Glutamatergic neuron (in vitro differentiated cells): Measurements from ENCODE around the gene SLIT1. TPM values are rescaled to one million over a fixed set of nuclear protein-coding genes. Genes with fewer than 3 reads are reported as not detected.

ENCODE experiments used
- DNase-seq: peaks from one replicate; pipeline ENCODE4 v3.0.0; 2022
- H3K27ac Mint-ChIP-seq: one replicate; pipeline ENCODE4 v1.8.0; 2020; ENCODE audit warnings: mild to moderate bottlenecking, mixed read lengths, inconsistent platforms; ENCODE audit not compliant: unreplicated experiment
- H3K27me3 Mint-ChIP-seq: one replicate; pipeline ENCODE4 v1.8.0; 2020; ENCODE audit warnings: mild to moderate bottlenecking, moderate library complexity, mixed read lengths, inconsistent platforms; ENCODE audit not compliant: unreplicated experiment
- H3K36me3 Mint-ChIP-seq: one replicate; pipeline ENCODE4 v1.8.0; 2020; ENCODE audit warnings: mild to moderate bottlenecking, mixed read lengths, inconsistent platforms; ENCODE audit not compliant: unreplicated experiment
- H3K4me1 Mint-ChIP-seq: one replicate; pipeline ENCODE4 v1.8.0; 2020; ENCODE audit warnings: mild to moderate bottlenecking, low read depth, mixed read lengths, inconsistent platforms; ENCODE audit not compliant: unreplicated experiment
- H3K4me3 Mint-ChIP-seq: one replicate; pipeline ENCODE4 v1.8.0; 2020; ENCODE audit warnings: mild to moderate bottlenecking, mixed read lengths, inconsistent platforms; ENCODE audit not compliant: unreplicated experiment
- H3K9me3 Mint-ChIP-seq: one replicate; pipeline ENCODE4 v1.8.0; 2020; ENCODE audit warnings: mild to moderate bottlenecking, moderate library complexity, mixed read lengths, inconsistent platforms; ENCODE audit not compliant: unreplicated experiment
- total RNA-seq: library from RNA; stranded (reverse); fragmentation: NEBNext Ultra II Directional; extraction: Animal tissue kit (Norgen Biotek cat#: 25700); gene quantifications from one replicate; pipeline ENCODE4 v1.2.1, GENCODE V29; 2021; ENCODE audit not compliant: unreplicated experiment
- TF ChIP-seq, protein P1 (sequence below): fragments of 200-600 bp; sonication (generic); IDR thresholded peaks from one replicate; pipeline ENCODE4 v1.5.0; 2021; ENCODE audit not compliant: partially characterized antibody, unreplicated experiment

SLIT1 gene
- total RNA-seq, 1 donor from 2014 or later = 11.3 TPM

DNA sequence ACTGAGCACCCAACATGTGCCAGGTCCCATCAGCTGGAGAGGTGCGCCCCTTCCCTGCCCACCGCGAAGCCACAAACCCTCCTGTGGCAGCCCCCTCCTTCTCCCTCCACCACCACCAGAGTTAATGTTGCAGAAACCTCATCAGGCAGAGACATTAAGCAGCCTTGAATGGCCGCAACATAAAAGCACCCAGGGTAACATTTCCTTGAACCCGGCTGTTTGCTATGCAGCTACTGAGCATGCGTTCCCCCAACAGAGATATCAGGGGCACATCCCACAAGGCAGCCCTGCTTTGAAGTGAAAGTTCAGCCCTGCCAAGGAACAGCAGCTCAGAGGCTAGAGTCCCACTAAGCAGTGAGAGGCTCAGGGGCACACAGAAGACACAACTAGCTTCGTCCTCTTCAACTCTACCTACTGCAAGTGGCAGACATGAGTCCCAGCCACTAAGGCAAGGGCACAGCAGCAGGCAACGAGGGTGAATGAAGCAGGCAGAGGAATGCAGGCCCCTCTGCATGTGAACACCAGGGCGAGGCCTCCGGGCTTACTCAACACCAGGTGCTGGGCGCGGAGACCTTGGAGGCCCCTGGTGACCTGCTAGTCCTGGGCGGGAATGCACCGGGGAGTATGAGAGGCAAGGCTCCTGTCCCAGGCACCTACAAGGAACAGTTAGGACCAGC lies 107.4 kb downstream of the SLIT1 start:
- peaks cover 25% of the 10 kb centered on the region for H3K4me1 Mint-ChIP-seq
- DNase-seq = no peak
- H3K27ac Mint-ChIP-seq = no peak overlapping the region
- no peak overlapping the region for H3K4me3 Mint-ChIP-seq
- peaks cover 2% of the 10 kb centered on the region for H3K27me3 Mint-ChIP-seq
- H3K36me3 Mint-ChIP-seq = no peaks in the 10 kb centered on the region
- H3K9me3 Mint-ChIP-seq = peaks cover 3% of the 10 kb centered on the region
- TF ChIP-seq, protein P1, sequence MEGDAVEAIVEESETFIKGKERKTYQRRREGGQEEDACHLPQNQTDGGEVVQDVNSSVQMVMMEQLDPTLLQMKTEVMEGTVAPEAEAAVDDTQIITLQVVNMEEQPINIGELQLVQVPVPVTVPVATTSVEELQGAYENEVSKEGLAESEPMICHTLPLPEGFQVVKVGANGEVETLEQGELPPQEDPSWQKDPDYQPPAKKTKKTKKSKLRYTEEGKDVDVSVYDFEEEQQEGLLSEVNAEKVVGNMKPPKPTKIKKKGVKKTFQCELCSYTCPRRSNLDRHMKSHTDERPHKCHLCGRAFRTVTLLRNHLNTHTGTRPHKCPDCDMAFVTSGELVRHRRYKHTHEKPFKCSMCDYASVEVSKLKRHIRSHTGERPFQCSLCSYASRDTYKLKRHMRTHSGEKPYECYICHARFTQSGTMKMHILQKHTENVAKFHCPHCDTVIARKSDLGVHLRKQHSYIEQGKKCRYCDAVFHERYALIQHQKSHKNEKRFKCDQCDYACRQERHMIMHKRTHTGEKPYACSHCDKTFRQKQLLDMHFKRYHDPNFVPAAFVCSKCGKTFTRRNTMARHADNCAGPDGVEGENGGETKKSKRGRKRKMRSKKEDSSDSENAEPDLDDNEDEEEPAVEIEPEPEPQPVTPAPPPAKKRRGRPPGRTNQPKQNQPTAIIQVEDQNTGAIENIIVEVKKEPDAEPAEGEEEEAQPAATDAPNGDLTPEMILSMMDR = no peak

DNA sequence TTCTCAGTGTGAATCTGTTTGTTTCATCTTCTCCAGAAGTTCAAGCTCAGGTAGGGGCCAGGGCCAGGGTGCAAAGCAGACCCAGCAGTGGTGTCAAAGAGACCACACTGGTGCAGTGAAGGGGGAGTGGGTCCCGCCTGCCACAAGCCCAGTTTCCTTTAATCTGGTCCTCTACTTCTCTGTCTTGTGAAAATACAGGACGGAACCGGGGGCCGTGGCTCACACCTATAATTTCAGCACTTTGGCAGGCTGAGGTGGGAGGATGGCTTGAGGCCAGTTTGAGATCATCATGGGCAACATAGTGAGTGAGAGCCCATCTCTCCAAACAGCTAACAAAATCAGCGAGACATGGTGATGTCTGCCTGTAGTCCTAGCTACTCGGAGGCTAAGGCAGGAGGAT lies 109.0 kb downstream of the SLIT1 start:
- no peak overlapping the region for H3K27ac Mint-ChIP-seq
- no peak for DNase-seq
- peaks cover 28% of the 10 kb centered on the region for H3K4me1 Mint-ChIP-seq
- H3K4me3 Mint-ChIP-seq = no peak overlapping the region
- peaks cover 2% of the 10 kb centered on the region for H3K27me3 Mint-ChIP-seq
- H3K36me3 Mint-ChIP-seq = no peaks in the 10 kb centered on the region
- peaks cover 4% of the 10 kb centered on the region for H3K9me3 Mint-ChIP-seq
- TF ChIP-seq, protein P1 = no peak

DNA sequence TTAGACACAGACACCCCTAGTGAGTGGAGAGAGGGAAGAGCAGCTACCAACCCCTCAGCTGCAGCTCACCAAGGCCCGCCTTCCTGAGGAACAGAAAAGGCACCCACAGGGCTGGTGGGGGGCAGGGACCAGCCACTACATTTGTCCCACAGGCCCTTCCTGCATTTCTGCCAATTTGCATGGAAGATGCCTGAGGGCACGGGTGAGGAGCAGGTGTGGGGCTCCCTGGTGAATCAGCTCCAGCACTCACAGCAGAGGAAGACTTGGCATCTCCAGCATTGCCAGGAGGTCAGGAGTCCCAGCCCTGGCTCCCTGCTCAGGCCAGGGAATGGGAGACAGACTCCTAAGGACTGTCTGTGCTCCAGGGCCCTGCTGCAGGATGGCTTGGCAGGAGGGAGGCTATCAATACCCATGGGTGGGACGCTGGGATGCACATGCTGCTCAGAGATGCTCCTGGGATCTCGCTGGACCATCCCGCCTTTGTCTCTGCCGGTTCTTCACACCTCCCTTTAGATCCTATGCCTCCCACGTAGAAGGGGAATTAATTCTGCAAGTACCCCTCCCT lies 109.7 kb downstream of the SLIT1 start:
- H3K36me3 Mint-ChIP-seq = no peaks in the 10 kb centered on the region

DNA sequence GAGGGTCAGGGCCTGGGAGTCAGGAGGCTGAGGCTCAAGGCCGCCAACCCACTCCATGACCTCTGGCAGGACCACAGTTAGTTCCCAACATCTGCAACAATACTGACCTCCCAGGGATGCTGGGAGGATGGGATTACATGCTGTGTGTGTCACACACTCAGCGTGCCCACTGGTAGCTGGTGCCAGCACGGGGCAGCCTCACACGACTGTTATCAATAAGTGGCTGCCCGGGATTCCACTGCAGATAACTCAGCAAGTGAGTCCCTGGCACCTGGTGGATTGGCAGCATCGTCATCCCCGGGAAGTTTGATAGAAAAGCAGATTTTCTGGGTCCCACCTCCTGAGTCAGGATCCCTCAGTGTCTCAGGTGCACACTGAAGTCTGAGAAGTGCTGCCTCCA lies 110.3 kb downstream of the SLIT1 start:
- H3K4me1 Mint-ChIP-seq = peaks cover 35% of the 10 kb centered on the region
- no peak for DNase-seq
- TF ChIP-seq, protein P1 = no peak
- no peak overlapping the region for H3K27ac Mint-ChIP-seq
- H3K4me3 Mint-ChIP-seq = no peak overlapping the region
- peaks cover 7% of the 10 kb centered on the region for H3K27me3 Mint-ChIP-seq
- peaks cover 3% of the 10 kb centered on the region for H3K9me3 Mint-ChIP-seq
- no peaks in the 10 kb centered on the region for H3K36me3 Mint-ChIP-seq

More for the DNA sequence above, 109.7 kb downstream of the SLIT1 start:
- no peak for DNase-seq
- Mint-ChIP-seq H3K27ac (no peak overlapping the region), H3K4me3 (no peak overlapping the region), H3K9me3 (peaks cover 3% of the 10 kb centered on the region), H3K4me1 (peaks cover 33% of the 10 kb centered on the region), H3K27me3 (peaks cover 3% of the 10 kb centered on the region)
- TF ChIP-seq, protein P1 = no peak
